Stimulated activated effector memory CD8-positive, alpha-beta T cell treated with anti-CD3 and anti-CD28 coated beads, Interleukin-12 subunit alpha, Interleukin-12 subunit beta, amount 100 ng/mL, for 72 hours (primary cell): ENCODE data around the gene DPP3.

Experiments used
- ATAC-seq: fragments of 150-1000 bp; cut with Tn5 transposase; 2 replicates; pipeline ENCODE4 v1.10.0; 2021
- DNase-seq, 2 donors: peaks; one replicate each; pipeline ENCODE4 v3.0.0; 2021 to 2022; ENCODE audit warnings: low spot score in 2 of 2
- H3K27ac Mint-ChIP-seq: one replicate; pipeline ENCODE4 v1.8.0; 2022; ENCODE audit warnings: mild to moderate bottlenecking, mixed read lengths
- H3K36me3 Mint-ChIP-seq: one replicate; pipeline ENCODE4 v1.8.0; 2022; ENCODE audit warnings: mild to moderate bottlenecking, mixed read lengths
- H3K4me1 Mint-ChIP-seq: one replicate; pipeline ENCODE4 v1.8.0; 2022; ENCODE audit warnings: mixed read lengths
- H3K4me3 Mint-ChIP-seq: one replicate; pipeline ENCODE4 v1.8.0; 2022; ENCODE audit warnings: mild to moderate bottlenecking, mixed read lengths
- H3K9me3 Mint-ChIP-seq: one replicate; pipeline ENCODE4 v1.8.0; 2022; ENCODE audit warnings: mixed read lengths

The DPP3 gene

DNA sequence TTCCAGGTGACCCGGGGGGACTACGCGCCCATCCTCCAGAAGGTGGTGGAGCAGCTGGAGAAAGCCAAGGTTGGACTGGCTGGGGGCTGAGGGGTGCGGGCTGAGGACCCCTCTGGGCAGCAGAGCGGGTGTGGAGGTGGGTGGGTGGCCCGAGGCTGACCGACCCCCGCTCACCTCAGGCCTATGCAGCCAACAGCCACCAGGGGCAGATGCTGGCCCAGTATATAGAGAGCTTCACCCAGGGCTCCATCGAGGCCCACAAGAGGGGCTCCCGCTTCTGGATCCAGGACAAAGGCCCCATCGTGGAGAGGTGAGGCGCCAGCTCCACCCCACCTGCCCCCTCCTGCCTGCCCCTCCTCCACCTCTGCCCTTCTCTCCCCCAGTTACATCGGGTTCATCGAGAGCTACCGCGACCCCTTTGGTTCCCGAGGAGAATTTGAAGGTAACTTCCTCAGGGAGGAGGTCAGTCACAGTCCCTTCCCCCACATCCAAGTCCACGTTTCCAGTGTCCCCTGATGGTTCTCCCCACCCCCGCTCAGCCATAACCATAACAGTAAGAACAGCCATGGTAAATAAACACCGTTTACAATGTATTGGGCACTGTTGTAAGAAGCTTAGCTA is 11.2 kb downstream of the DPP3 start:
- no peak overlapping the region for H3K4me3 Mint-ChIP-seq
- H3K9me3 Mint-ChIP-seq: no peaks in the 10 kb centered on the region
- H3K27ac Mint-ChIP-seq: no peak overlapping the region
- DNase-seq (no peak), ATAC-seq (no peak)
- H3K4me1 Mint-ChIP-seq: no peaks in the 10 kb centered on the region
- H3K36me3 Mint-ChIP-seq: peaks cover 62% of the 10 kb centered on the region

DNA sequence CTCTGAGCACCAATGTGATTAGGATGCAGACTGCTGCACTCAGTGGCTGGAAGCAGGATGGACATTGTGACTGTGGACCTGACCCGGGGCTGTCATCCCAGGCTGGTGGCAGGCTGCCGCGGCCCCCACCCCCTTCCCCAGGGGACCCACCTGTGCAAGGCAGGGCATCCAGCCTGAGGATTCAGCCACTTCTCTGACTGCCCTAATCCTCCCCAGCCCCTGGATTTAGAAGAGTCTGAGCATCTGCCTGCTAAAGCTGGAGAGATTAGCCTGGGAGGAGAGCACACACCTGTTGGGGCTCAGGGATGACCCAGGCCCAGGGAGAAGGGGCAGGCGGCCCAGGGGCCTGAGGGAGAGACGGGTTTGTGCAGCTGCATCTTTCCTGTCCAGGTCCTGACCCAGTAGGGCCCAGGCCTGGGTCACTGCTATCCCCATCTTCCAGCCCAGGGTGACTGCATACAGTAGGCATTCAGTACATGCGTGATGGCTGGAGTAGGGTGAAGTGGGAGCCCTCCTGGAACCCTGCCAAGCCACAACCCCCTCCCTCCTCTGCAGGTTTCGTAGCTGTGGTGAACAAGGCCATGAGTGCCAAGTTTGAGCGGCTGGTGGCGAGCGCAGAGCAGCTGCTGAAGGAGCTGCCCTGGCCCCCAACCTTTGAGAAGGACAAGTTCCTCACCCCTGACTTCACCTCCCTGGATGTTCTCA is 12.1 kb downstream of the DPP3 start:
- ATAC-seq: no peak

DNA sequence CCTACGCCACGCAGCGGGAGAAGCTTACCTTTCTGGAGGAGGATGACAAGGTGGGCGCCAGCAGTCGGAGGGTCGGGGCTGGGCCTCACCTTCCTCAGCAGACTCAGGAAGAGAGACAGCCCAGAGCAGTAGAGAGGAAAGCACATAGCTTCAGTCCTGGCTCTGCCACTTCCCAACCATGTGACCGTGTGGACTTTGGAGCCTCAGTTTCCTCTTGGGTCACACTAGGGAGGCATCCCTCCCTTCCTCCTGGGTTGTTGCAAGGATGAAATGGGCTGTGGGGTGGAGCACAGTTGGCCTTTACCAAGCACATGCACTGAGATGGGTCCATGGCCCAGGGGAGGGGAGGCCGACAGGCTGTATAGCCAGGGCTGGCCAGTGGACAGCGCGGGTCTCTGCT is 12.9 kb downstream of the DPP3 start:
- no peaks in the 10 kb centered on the region for H3K4me1 Mint-ChIP-seq
- ATAC-seq: no peak
- peaks cover 71% of the 10 kb centered on the region for H3K36me3 Mint-ChIP-seq
- H3K27ac Mint-ChIP-seq: no peak overlapping the region
- no peaks in the 10 kb centered on the region for H3K9me3 Mint-ChIP-seq
- no peak overlapping the region for H3K4me3 Mint-ChIP-seq
- DNase-seq: no peak

More for the DNA sequence above, 12.1 kb downstream of the DPP3 start:
- H3K36me3 Mint-ChIP-seq: peaks cover 64% of the 10 kb centered on the region
- H3K27ac Mint-ChIP-seq: no peak overlapping the region
- no peaks in the 10 kb centered on the region for H3K4me1 Mint-ChIP-seq
- H3K9me3 Mint-ChIP-seq: no peaks in the 10 kb centered on the region
- no peak for DNase-seq
- H3K4me3 Mint-ChIP-seq: no peak overlapping the region

DNA sequence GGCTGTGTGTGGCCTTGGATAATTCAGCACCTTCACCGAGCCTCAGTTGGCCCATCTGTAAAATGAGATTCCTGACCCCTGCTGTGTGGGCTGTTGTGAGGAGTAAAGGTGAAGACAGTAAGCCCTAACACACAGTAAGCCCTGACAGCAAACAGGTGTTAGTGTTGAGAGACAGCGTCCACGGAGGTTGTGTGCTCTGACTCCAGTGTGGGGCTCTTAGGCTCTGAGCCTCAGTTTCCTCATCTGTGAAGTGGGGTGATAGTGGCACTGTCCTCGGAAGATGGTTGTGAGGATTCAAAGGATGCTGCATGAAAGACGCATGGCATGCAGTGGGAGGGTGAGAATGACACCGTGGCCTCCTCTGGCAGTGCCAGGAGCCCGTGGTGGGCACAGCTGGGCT is 14.2 kb downstream of the DPP3 start:
- Mint-ChIP-seq H3K4me3 (no peak overlapping the region), H3K36me3 (peaks cover 71% of the 10 kb centered on the region)

DNA sequence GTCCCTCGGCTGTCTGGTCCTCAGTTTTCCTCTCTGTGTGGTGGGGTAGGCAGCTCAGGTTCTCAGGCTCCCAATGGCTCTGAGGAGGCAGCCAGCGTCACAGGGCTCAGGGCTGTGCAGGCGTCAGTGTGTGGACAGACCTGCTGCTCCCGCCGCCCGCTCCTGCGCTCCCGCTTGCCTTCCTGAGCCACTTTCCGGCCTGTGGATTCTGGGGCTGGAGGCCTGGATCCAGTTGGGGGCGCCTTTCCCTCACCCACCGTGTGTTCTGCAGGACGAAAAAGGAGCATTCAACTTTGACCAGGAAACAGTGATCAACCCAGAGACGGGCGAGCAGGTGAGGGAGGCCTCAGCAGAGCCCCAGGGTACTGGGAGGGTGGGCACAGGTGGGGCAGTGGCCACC is 14.7 kb downstream of the DPP3 start:
- H3K4me3 Mint-ChIP-seq: no peak overlapping the region
- DNase-seq: no peak
- H3K9me3 Mint-ChIP-seq: no peaks in the 10 kb centered on the region
- peaks cover 71% of the 10 kb centered on the region for H3K36me3 Mint-ChIP-seq
- no peak overlapping the region for H3K27ac Mint-ChIP-seq
- no peak for ATAC-seq
- no peaks in the 10 kb centered on the region for H3K4me1 Mint-ChIP-seq

More for the DNA sequence above, 14.2 kb downstream of the DPP3 start:
- DNase-seq (no peak), ATAC-seq (no peak)
- Mint-ChIP-seq H3K4me1 (no peaks in the 10 kb centered on the region), H3K9me3 (no peaks in the 10 kb centered on the region), H3K27ac (no peak overlapping the region)

DNA sequence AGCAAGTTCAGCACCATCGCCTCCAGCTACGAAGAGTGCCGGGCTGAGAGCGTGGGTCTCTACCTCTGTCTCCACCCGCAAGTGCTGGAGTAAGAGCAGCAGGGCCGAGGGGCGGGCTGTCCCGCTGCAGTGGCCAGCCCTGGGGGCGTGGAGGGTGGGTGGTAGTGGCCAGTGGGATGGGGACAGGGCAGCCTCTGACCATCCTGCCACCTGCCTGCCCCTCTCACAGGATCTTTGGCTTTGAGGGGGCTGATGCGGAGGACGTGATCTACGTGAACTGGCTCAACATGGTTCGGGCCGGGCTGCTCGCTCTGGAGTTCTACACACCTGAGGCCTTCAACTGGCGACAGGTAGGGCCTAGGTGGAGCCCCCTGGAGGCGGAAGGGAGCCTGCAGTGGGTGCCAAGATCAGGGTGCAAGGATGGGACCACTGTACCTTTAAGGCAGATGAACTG is 15.2 kb downstream of the DPP3 start:
- H3K4me1 Mint-ChIP-seq: no peaks in the 10 kb centered on the region
- ATAC-seq (no peak), DNase-seq (no peak)
- no peak overlapping the region for H3K27ac Mint-ChIP-seq
- no peaks in the 10 kb centered on the region for H3K9me3 Mint-ChIP-seq
- H3K36me3 Mint-ChIP-seq: peaks cover 71% of the 10 kb centered on the region
- no peak overlapping the region for H3K4me3 Mint-ChIP-seq

DNA sequence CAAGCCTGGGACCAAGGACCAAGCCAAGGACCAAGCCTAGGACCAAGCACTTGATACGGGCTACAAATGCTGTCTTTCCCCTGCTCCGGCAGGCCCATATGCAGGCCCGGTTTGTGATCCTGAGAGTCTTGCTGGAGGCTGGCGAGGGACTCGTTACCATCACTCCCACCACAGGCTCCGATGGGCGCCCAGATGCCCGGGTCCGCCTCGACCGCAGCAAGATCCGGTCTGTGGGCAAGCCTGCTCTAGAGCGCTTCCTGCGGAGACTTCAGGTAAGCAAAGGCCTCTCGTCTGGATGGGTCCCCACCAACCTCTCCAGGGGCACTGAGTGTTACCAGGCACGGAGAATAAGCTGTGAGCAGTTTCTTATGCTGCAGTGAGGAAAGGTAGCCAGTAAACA is 17.0 kb downstream of the DPP3 start:
- H3K9me3 Mint-ChIP-seq: no peaks in the 10 kb centered on the region
- no peaks in the 10 kb centered on the region for H3K4me1 Mint-ChIP-seq
- no peak overlapping the region for H3K27ac Mint-ChIP-seq
- no peak overlapping the region for H3K4me3 Mint-ChIP-seq
- H3K36me3 Mint-ChIP-seq: peaks cover 69% of the 10 kb centered on the region
- DNase-seq: no peak
- ATAC-seq: no peak

DNA sequence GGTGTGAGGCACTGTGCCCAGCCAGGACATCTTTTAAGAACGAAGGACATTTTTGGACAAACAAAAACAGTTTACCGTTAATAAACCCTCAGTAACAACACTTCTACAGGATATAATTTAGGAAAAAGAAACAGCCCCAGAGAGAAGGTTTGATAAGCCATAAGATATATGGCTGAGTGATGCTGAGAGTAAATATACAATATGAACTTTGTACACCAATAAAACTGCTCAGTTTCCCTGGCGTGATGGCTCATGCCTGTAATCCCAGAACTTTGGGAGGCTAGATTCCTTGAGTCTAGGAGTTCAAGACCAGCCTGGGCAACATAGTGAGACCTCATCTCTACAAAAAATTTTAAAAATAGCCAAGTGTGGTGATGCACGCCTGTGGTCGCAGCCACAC is 18.3 kb downstream of the DPP3 start:
- DNase-seq: no peak
- Mint-ChIP-seq H3K27ac (no peak overlapping the region), H3K4me3 (no peak overlapping the region), H3K4me1 (no peaks in the 10 kb centered on the region), H3K36me3 (peaks cover 61% of the 10 kb centered on the region), H3K9me3 (no peaks in the 10 kb centered on the region)
- ATAC-seq: no peak

DNA sequence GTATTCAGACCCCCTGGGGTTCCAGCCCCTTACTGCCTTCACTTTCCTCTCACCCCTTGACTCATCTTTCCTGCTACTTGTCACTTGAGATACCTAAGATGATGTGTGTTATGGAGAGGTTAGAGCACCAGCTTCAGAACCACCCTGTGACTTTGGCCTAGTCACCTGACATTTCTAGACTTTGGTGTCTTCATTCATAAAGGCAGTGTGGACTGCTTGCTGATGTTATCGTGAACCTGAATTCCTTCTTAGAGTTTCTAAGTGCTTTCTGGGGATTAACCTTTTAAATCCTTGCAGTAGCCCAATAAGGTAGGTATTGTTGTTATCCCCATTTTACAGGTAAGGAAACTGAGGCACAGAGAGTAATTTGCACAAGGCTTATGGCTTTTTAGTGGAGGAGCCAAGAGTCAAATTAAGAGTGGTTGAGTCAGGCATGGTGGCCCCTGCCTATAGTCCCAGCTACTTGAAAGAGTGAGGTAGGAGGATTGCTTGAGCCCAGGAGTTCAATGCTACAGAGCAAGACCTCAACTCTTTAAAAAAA is 25.1 kb downstream of the DPP3 start:
- no peak for ATAC-seq
- no peak for DNase-seq
- H3K36me3 Mint-ChIP-seq: peaks cover 55% of the 10 kb centered on the region
- H3K4me1 Mint-ChIP-seq: peaks cover 3% of the 10 kb centered on the region
- H3K9me3 Mint-ChIP-seq: no peaks in the 10 kb centered on the region
- H3K27ac Mint-ChIP-seq: no peak overlapping the region
- no peak overlapping the region for H3K4me3 Mint-ChIP-seq

DNA sequence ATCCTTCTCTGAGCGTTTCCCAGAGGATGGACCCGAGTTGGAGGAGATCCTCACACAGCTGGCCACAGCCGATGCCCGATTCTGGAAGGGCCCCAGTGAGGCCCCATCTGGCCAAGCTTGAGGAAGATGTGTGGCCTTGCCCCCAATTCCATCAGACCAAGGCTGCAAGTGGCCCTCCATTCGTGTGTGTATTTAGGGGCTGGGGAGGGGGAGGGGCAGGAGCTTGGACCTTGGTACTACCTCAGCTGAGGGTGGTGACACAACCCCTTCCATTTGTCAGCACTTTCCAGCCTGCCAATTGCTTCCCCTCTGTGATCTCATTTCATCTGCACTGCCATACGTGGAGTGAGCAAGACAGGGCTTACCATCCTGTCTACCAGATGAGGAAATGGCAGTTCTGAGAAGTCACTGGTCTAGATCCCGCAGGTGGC is 28.9 kb downstream of the DPP3 start:
- ATAC-seq (peak; percentile 39), DNase-seq (no peak)
- peaks cover 14% of the 10 kb centered on the region for H3K4me1 Mint-ChIP-seq
- peak overlapping the region; percentile 87 for H3K27ac Mint-ChIP-seq
- H3K9me3 Mint-ChIP-seq: no peaks in the 10 kb centered on the region
- peaks cover 34% of the 10 kb centered on the region for H3K36me3 Mint-ChIP-seq
- H3K4me3 Mint-ChIP-seq: no peak overlapping the region

DNA sequence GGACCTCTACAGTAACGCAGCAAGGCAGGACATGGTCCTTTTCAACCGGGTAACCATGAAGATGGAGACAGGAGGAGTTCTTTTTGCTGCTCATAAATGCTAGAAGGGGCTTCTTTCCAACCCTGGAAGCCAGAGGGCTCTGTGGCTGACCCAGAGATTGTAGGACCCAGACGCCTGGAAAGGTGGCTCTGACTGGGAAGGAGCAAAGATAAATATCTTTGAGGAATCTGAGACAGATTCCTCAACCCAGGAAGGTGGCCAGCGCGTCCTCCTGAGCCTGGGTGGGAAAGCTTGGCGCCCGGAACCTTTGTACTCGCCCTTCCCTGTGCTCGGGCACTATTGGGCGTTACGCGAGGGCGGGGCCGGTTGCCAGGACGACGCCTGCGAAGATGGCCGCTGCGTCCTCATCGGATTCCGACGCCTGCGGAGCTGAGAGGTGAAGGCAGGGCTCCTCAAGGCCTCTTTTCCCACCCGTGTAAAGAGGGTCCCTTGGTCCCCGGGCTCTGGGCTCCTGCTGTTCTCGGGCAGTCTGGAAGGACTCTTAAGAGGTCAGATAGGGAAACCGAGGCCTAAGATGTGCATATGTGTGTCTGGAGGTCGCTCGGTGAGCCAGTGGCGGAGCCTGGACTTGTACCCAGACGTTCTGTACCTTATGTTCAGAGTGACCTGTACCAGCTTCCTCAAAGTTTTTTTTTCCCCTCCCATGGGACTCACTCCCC is 30.2 kb downstream of the DPP3 start, which contains the start of gene BBS1:
TSS of gene BBS1 (plus strand) at position 365 of the 719 bp plus-strand sequence. CDS start at position 390, 25 bp downstream.
- Mint-ChIP-seq H3K9me3 (no peaks in the 10 kb centered on the region), H3K4me1 (peaks cover 14% of the 10 kb centered on the region), H3K4me3 (peak within 1 kb of the TSS; percentile 84), H3K36me3 (peaks cover 33% of the 10 kb centered on the region), H3K27ac (peak within 1 kb of the TSS; percentile 87)
- DNase-seq (peak; percentile 84 to 92), ATAC-seq (peak; percentile 97)

DNA sequence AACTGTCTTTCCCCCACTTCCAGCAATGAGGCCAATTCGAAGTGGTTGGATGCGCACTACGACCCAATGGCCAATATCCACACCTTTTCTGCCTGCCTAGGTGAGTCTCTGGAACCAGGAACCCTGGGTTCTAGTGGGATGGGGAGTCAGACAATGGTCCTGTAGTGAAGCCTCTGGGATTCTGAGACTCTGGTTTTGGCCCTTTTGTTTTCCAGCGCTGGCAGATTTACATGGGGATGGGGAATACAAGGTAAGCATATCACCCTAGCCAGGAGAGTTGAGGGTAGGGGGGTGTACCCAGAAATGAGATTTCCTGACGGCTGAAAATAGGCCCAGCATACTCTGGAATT is 30.7 kb downstream of the DPP3 start:
- H3K27ac Mint-ChIP-seq: peak overlapping the region; percentile 87

DNA sequence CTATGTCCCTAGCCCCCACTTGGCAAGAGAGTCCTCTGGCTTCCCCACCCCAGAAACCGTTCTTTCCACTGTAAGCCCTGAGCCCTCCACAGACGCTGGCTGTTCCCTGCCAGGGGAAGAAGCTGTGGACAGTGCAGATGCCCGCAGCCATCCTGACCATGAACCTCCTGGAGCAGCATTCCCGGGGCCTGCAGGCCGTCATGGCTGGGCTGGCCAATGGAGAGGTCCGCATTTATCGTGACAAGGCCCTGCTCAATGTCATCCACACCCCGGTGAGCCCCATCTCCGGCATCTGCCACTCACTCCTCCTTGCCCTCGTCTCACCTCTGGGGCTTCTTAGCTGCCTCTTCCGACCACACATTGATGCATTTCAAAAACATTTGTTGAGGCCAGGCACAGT is 43.4 kb downstream of the DPP3 start:
- Mint-ChIP-seq H3K27ac (peak overlapping the region; percentile 43), H3K4me3 (no peak overlapping the region), H3K36me3 (peaks cover 71% of the 10 kb centered on the region), H3K9me3 (no peaks in the 10 kb centered on the region), H3K4me1 (no peaks in the 10 kb centered on the region)
- no peak for DNase-seq
- no peak for ATAC-seq

More for the DNA sequence above, 30.7 kb downstream of the DPP3 start:
- Mint-ChIP-seq H3K4me3 (peak overlapping the region; percentile 84), H3K4me1 (peaks cover 14% of the 10 kb centered on the region), H3K36me3 (peaks cover 33% of the 10 kb centered on the region), H3K9me3 (no peaks in the 10 kb centered on the region)
- DNase-seq: no peak
- no peak for ATAC-seq

DNA sequence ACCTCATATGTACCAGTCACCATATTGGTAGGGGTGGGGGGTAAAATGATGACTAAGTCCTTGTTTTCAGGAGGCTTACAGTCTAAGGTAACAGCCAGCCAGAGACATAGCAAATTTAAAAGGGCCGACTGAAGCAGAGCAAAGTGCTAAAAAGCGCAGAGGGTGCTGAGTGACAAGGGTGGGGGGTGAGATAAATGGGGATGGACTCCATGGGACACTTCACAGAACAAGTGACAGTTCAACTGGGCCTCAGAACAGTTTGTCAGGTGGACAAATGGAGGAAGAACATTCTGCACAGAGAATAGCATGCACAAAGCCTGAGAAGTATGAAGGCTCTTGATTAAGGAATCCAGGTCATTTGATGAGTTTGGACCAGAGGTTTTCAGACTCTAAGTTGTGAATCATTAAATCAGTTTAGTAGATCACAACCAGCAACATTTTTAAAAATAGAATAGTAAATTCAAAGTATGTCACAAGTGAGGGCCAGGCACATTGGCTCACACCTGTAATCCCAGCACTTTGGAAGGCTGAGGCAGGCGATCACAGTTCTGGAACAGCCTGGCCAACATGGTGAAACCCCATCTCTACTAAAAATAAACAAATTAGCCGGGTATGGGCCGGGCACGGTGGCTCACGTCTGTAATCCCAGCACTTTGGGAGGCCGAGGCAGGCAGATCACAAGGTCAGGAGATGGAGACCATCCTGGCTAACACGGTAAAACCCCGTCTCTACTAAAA is 44.2 kb downstream of the DPP3 start:
- Mint-ChIP-seq H3K4me3 (no peak overlapping the region), H3K36me3 (peaks cover 71% of the 10 kb centered on the region), H3K4me1 (no peaks in the 10 kb centered on the region), H3K27ac (no peak overlapping the region), H3K9me3 (no peaks in the 10 kb centered on the region)
- no peak for ATAC-seq
- no peak for DNase-seq

DNA sequence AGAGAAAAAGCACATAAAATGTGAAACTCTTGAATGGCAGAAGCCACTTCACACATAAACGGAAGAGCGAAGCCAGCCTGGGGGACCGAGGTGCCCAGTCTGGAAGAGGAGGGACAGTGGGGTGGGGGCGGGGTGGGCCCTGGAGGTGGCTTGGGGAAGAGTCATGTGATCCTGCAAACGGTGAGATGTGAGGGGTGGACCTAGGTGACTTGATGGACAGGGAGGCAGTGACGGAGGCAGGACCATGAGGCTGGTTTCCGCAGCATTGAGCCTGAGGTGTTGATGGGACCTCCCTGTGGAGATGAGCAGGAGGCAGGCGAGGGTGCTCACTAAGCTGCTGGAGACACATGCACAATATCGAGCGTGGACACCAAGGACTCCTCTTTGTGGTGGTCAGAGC is 48.8 kb downstream of the DPP3 start:
- ATAC-seq: no peak
- no peaks in the 10 kb centered on the region for H3K9me3 Mint-ChIP-seq
- H3K4me3 Mint-ChIP-seq: no peak overlapping the region
- peaks cover 45% of the 10 kb centered on the region for H3K36me3 Mint-ChIP-seq
- peaks cover 20% of the 10 kb centered on the region for H3K4me1 Mint-ChIP-seq
- no peak for DNase-seq
- H3K27ac Mint-ChIP-seq: no peak overlapping the region
